Measurements from ENCODE around the gene TRIM8. TPM values are rescaled to one million over a fixed set of nuclear protein-coding genes. Genes with fewer than 3 reads are reported as not detected.

Gene TRIM8, protein sequence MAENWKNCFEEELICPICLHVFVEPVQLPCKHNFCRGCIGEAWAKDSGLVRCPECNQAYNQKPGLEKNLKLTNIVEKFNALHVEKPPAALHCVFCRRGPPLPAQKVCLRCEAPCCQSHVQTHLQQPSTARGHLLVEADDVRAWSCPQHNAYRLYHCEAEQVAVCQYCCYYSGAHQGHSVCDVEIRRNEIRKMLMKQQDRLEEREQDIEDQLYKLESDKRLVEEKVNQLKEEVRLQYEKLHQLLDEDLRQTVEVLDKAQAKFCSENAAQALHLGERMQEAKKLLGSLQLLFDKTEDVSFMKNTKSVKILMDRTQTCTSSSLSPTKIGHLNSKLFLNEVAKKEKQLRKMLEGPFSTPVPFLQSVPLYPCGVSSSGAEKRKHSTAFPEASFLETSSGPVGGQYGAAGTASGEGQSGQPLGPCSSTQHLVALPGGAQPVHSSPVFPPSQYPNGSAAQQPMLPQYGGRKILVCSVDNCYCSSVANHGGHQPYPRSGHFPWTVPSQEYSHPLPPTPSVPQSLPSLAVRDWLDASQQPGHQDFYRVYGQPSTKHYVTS
- total RNA-seq: 120 and 182 TPM in 2 replicates

DNA sequence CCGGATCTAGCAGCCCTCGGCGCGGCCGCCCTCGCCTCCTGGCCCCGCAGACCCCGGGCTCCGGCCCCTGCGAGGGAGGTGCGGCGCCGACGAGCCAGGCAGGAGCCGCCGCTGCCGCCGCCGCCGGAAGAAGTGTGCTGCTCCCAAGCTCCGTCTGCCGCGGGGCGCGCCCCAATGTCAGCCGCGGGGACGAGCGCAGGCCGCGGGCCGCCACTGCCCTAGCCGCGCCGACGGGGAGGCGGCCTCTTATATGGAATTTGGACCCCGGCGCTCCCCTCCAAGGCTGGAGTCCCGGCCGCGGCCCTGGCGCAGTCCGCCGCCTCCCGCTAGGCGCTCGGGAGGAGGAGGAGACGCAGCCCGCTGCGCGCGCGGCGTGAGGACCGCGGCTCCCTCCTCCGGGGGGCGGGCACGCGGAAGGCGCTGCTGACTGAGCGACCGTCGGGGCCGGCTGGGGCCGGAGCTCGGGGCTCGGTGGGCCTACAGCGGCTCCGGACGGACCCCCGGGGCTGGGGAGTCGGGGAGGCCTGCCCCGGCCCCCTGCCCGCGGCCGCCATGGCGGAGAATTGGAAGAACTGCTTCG lies at the start of gene TRIM8:
TRIM8 (plus strand) TSS at position 414 of the 580 bp plus-strand sequence; CDS start at position 553, 139 bp downstream.
- TF ChIP-seq, protein P1, sequence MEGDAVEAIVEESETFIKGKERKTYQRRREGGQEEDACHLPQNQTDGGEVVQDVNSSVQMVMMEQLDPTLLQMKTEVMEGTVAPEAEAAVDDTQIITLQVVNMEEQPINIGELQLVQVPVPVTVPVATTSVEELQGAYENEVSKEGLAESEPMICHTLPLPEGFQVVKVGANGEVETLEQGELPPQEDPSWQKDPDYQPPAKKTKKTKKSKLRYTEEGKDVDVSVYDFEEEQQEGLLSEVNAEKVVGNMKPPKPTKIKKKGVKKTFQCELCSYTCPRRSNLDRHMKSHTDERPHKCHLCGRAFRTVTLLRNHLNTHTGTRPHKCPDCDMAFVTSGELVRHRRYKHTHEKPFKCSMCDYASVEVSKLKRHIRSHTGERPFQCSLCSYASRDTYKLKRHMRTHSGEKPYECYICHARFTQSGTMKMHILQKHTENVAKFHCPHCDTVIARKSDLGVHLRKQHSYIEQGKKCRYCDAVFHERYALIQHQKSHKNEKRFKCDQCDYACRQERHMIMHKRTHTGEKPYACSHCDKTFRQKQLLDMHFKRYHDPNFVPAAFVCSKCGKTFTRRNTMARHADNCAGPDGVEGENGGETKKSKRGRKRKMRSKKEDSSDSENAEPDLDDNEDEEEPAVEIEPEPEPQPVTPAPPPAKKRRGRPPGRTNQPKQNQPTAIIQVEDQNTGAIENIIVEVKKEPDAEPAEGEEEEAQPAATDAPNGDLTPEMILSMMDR (conservative IDR thresholded peaks at IDR 0.05; ENCODE audit: low read depth, low read length): no peak
- DNase-seq (ENCODE audit: low read depth): no peak
- peak within 1 kb of the TSS; percentile 81 for H3K4me3 ChIP-seq (ENCODE audit: low read depth, low read length)

DNA sequence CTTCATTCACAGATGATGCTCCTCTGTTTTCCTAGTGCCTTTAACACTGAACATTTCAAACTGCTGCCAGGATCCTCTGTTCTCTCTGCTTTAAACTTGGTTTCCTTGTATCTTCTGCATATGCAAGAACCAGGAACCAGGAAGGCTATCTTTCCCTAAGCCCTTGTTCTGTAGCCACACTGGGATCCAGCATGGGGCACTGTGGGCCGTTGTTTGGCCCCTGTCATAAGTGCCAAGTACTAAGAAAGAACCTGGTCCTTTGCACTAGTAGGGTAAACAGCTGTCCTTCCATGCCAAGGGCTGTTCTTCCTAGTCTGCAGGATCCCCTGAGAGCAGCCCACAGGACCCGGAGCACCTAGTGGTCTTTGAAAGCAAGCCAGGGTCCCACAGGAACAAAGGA lies 49.0 kb upstream of the TRIM8 start:
- no peak overlapping the region for H3K4me3 ChIP-seq (ENCODE audit: low read depth, low read length)
- TF ChIP-seq, protein P1 (conservative IDR thresholded peaks at IDR 0.05; ENCODE audit: low read depth, low read length): no peak
- DNase-seq (ENCODE audit: low read depth): no peak

DNA sequence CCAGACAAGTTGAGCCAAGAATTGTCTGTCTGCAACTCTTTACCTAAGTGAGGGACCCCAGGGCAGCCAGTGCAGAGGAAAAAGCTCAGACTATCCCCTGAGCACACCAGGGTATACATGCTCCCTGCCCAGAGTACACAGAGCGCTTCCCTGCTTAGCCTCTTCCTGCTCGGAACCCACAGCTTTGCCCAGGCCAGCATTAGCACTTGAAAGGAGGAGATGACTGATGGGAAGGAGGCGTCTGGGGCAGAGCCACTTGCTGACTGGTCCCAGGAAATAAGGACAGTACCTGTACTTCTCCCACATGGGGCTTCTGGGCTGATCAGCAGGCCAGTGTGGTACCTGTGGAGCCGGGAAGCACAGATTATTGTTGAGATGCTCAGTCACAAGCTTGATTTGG lies 48.4 kb upstream of the TRIM8 start:
- TF ChIP-seq, protein P1 (conservative IDR thresholded peaks at IDR 0.05; ENCODE audit: low read depth, low read length): no peak
- DNase-seq (ENCODE audit: low read depth): no peak

DNA sequence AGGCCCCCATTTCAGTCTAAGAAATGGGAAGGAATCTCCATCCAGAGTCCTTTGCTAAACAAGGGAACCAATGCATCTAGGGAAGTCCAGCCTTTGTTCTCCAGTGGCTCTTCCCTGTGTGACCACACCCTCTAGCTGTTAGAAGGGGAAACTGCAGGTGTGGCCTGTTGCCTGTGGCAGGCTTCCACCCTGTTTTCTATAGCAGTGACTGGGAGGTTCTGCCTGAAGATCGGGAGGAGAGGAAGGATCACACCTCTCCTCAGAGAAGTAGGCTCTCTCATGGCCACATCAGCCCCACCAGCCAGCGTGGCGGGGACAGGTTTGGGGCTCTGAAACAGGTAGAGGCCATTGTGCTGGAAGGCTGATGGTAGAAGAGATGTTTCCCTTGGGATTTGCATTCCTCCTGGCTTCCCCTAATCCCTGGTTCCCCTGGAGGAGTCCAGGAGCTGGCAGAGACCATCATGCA lies 47.7 kb upstream of the TRIM8 start:
- TF ChIP-seq, protein P1 (conservative IDR thresholded peaks at IDR 0.05; ENCODE audit: low read depth, low read length): peak; percentile 93
- no peak for DNase-seq (ENCODE audit: low read depth)
- H3K4me3 ChIP-seq (ENCODE audit: low read depth, low read length): no peak overlapping the region

More for the DNA sequence above, 48.4 kb upstream of the TRIM8 start:
- H3K4me3 ChIP-seq (ENCODE audit: low read depth, low read length): no peak overlapping the region

DNA sequence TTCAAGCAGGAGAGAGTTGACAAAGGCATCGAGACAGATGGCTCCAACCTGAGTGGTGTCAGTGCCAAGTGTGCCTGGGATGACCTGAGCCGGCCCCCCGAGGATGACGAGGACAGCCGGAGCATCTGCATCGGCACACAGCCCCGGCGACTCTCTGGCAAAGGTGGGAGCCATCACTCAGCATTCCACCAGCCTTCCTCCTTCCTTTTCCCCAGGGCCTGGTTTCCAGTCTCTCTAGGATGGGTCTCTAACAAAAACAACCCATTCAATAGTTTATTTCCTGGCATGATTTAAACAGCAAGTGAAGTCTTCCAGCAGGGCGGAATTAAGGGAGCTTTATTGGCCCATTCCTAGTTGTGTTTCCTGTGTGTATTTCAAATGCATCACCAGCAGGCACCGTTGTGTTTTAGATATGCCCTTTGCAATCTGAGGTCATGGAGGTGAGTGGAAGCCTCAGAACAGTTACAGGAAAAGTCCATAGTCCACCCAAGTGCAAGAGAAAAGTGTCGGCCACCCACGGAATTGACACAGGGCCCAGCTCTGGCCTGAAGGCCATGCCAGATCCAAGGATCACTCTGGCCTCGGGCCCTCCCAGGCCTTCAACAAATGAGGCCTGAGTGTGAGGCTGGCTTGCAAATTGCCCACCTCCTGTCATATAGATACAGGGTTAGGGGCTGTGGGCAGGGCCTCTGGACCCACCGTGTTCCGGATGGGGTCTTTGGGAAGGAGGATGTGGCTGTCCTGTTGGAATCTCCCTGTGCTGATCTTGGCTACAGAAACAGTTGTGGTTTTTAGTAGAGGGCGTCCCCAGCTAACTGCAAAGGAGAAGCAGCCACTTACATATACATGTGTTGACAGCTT lies 46.9 kb upstream of the TRIM8 start:
- DNase-seq (ENCODE audit: low read depth): no peak
- no peak overlapping the region for H3K4me3 ChIP-seq (ENCODE audit: low read depth, low read length)
- TF ChIP-seq, protein P1 (conservative IDR thresholded peaks at IDR 0.05; ENCODE audit: low read depth, low read length): no peak

DNA sequence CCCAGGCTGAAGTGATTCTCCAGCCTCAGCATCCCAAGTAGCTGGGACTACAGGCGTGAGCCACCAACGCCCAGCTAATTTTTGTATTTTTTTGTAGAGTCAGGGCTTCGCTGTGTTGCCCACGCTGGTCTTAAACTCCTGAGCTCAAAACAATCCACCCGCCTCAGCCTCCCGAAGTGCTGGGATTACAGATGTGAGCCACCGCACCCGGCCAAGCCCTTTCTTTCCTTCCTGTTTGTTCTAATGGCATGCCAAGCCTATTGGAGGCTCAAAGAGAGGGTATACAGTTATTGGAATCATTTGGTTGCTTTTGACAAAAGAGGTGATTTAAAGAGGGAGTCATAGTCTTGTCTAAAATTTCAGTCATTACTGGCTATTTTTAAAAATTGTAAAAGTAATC lies 46.0 kb upstream of the TRIM8 start:
- TF ChIP-seq, protein P1 (conservative IDR thresholded peaks at IDR 0.05; ENCODE audit: low read depth, low read length): no peak
- DNase-seq (ENCODE audit: low read depth): no peak
- H3K4me3 ChIP-seq (ENCODE audit: low read depth, low read length): no peak overlapping the region

Data from epithelial cell of proximal tubule (primary cell).